GM12864 (cell line): ENCODE results near the gene TRAPPC3L.

Experiments
- DNase-seq: peaks from one replicate; pipeline ENCODE4 v3.0.0-alpha.2; 2011; ENCODE audit warnings: low read depth
- H3K4me3 ChIP-seq: 2 replicates; pipeline ENCODE4 v1.5.1; 2011; ENCODE audit warnings: mild to moderate bottlenecking, low read depth, low read length, control low read depth
- CTCF ChIP-seq: IDR thresholded peaks from 2 replicates; pipeline ENCODE4 v1.5.1; 2011; ENCODE audit warnings: low read depth, mild to moderate bottlenecking, moderate library complexity, low read length, control low read depth, inconsistent platforms; ENCODE audit errors: missing control alignments

TRAPPC3L gene

GRCh38 chr6:116451916-116452315, 93.6 kb downstream of the TRAPPC3L start:
- TF ChIP-seq CTCF, result no peak
- DNase-seq, result no peak
- H3K4me3 ChIP-seq, result no peak overlapping the region

GRCh38 chr6:116450769-116451740, 94.4 kb downstream of the TRAPPC3L start:
- DNase-seq, result peak; percentile 54
- H3K4me3 ChIP-seq, result no peak overlapping the region
- no peak for TF ChIP-seq CTCF

GRCh38 chr6:116450185-116450710, 95.2 kb downstream of the TRAPPC3L start:
- H3K4me3 ChIP-seq, result no peak overlapping the region
- TF ChIP-seq CTCF, result no peak
- no peak for DNase-seq

- DNase-seq, result no peak
- TF ChIP-seq CTCF, result no peak
- no peak overlapping the region for H3K4me3 ChIP-seq
Measured at GRCh38 chr6:116449565-116449964, 95.9 kb downstream of the TRAPPC3L start.

GRCh38 chr6:116447496-116448011, 97.9 kb downstream of the TRAPPC3L start:
- no peak for DNase-seq
- TF ChIP-seq CTCF, result no peak
- no peak overlapping the region for H3K4me3 ChIP-seq

GRCh38 chr6:116447052-116447451, 98.4 kb downstream of the TRAPPC3L start:
- TF ChIP-seq CTCF, result no peak
- DNase-seq, result no peak
- H3K4me3 ChIP-seq, result no peak overlapping the region
